ENCODE measurements around the gene ETV6. TPM values are rescaled to one million over a fixed set of nuclear protein-coding genes. Genes with fewer than 3 reads are reported as not detected.

The ETV6 gene
- total and polyA plus RNA-seq, 9 of the 15 experiments (the other 6 are each of a cell fraction or from before 2014, with no cell fraction given), result 0.81 to 12.7 (median 4.1) TPM

DNA sequence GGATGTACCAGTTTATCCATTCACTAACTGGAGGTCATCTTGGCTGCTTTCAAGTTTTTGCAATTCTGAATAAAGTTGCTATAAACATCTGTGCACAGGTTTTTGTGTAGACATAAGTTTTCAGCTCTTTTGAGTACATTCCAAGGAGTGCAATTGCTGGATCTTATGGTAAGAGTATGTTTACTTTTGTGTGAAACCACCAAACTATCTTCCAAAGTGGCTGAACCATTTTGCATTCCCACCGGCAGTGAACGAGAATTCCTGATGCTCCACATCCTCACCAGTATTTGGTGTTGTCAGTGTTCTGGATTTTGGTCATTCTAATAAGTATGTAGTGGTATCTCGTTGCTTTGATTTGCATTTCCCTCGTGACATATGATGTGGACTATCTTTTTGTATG lies 270.8 kb downstream of the ETV6 start (continued):
- TF ChIP-seq CREBBP (IDR thresholded peaks at IDR 0.05; ENCODE audit: low read depth, low read length) (no peak), THRAP3 (IDR thresholded peaks at IDR 0.05; ENCODE audit: borderline replicate concordance) (no peak)

- WGBS (ENCODE audit: insufficient coverage, low coverage, missing lambda C conversion rate), result 0% methylated on average over 1 of the region's 1 CpG
- Histone ChIP-seq H3K9me3 (replicated peaks; ENCODE audit: control insufficient read depth, insufficient read depth, low read depth, low read length) (no peaks in the 10 kb centered on the region), H2AFZ (ENCODE audit: low read depth, low read length) (no peak overlapping the region), H4K20me1 (replicated peaks; ENCODE audit: control insufficient read depth, insufficient read depth, low read length) (no peaks in the 10 kb centered on the region), H3K36me3 (ENCODE audit: control insufficient read depth, insufficient read depth, low read length) (no peaks in the 10 kb centered on the region), H3K4me2 (ENCODE audit: insufficient read depth, low read length) (no peak overlapping the region), H3K27ac (ENCODE audit: extremely low read depth, low read depth, low read length) (no peak overlapping the region), H3K79me2 (ENCODE audit: control insufficient read depth, insufficient read depth, low read length) (no peaks in the 10 kb centered on the region), H3K9ac (ENCODE audit: insufficient read depth in 1 of 2, low read depth in 2 of 2, low read length in 2 of 2) (no peak overlapping the region), H3K4me3 (no peak overlapping the region), H3K4me1 (replicated peaks in 1 of 2; ENCODE audit: control insufficient read depth in 2 of 2, insufficient read depth in 2 of 2, low read length in 2 of 2) (no peaks in the 10 kb centered on the region), H3K9me1 (ENCODE audit: control insufficient read depth, insufficient read depth, low read length) (no peaks in the 10 kb centered on the region), H3K27me3 (ENCODE audit: control insufficient read depth in 2 of 2, insufficient read depth in 2 of 2, low read length in 2 of 2) (no peaks in the 10 kb centered on the region)
- intact Hi-C loops (cut with micrococcal nuclease) (no loop called here), in situ Hi-C loops (cut with MboI) (no loop called here)
- POLR2A ChIA-PET, result interaction anchor here (1.2 kb wide), 1 partner anchor 13 kb away, joined by 3 read pairs; no protein-coding TSS in a partner anchor
- no peak for DNase-seq (ENCODE audit: extremely low read depth in 1 of 4, low spot score in 3 of 4)
- TF ChIP-seq HDAC1 (IDR thresholded peaks at IDR 0.05) (no peak), NELFE (IDR thresholded peaks at IDR 0.05; ENCODE audit: insufficient read depth, insufficient read length) (no peak), PRPF4 (IDR thresholded peaks at IDR 0.05; ENCODE audit: insufficient read depth, low read depth, low read length, poor library complexity, severe bottlenecking) (no peak), ZNF124 (CRISPR knock-in tag; IDR thresholded peaks at IDR 0.05) (no peak)
- CTCF ChIA-PET (ENCODE audit: low intra/inter-chr PET ratio), result no interaction called here
- FAIRE-seq, result no peak
- no peak for ATAC-seq
- BruUV-seq (replicated peaks), result no TSS peak
Measured at GRCh38 chr12:11922361-11922760, 272.9 kb downstream of the ETV6 start.
